BJ (cell line): ENCODE results near the gene FAM72C. TPM values are rescaled to one million over a fixed set of nuclear protein-coding genes. Genes with fewer than 3 reads are reported as not detected.
"Not testable (repeated sequence)": the region's sequence is repeated elsewhere in the genome, so short reads cannot be mapped to it uniquely, and the experiment has no call there.

ENCODE experiments used
- CTCF ChIA-PET: fragments of 350-600 bp; formaldehyde crosslinking; extraction: SDS; loops from one replicate; lab custom pipeline; 2021; ENCODE audit warnings: antibody characterized with exemption, inconsistent platforms; lab: Yijun Ruan, JAX
- POLR2A ChIA-PET: fragments of 300-600 bp; sonication (Branson Sonifier 250); formaldehyde crosslinking; extraction: SDS; loops from one replicate; lab custom pipeline; 2021; ENCODE audit warnings: antibody characterized with exemption; lab: Charles Lee
- DNase-seq: peaks from one replicate; pipeline ENCODE4 v3.0.0-alpha.2; 2011; ENCODE audit warnings: low read depth
- H3K27me3 ChIP-seq: 2 replicates; pipeline ENCODE4 v1.6.0; 2011; ENCODE audit warnings: low read length; ENCODE audit not compliant: control insufficient read depth, insufficient read depth
- H3K36me3 ChIP-seq: 2 replicates; pipeline ENCODE4 v1.5.1; 2011; ENCODE audit warnings: low read length; ENCODE audit not compliant: control insufficient read depth, insufficient read depth
- H3K4me3 ChIP-seq: 2 replicates; pipeline ENCODE4 v1.5.1; 2011; ENCODE audit warnings: low read depth, mild to moderate bottlenecking, control low read depth, low read length
- polyA minus RNA-seq: library from RNA; depleted of rRNA, polyadenylated mRNA; stranded (reverse); fragments of >200 nt; gene quantifications from 2 replicates; pipeline ENCODE4 v1.2.3, GENCODE V29; 2011; rRNA and poly(A)+ RNA removed
- polyA plus RNA-seq: library from polyadenylated mRNA; depleted of rRNA; stranded (reverse); fragments of >200 nt; gene quantifications from 2 replicates; pipeline ENCODE4 v1.2.3, GENCODE V29; 2011; rRNA removed

The FAM72C gene
- polyA plus RNA-seq (0.71 and 1.8 TPM in 2 replicates), polyA minus RNA-seq (0.31 and 0.52 TPM in 2 replicates)

DNA sequence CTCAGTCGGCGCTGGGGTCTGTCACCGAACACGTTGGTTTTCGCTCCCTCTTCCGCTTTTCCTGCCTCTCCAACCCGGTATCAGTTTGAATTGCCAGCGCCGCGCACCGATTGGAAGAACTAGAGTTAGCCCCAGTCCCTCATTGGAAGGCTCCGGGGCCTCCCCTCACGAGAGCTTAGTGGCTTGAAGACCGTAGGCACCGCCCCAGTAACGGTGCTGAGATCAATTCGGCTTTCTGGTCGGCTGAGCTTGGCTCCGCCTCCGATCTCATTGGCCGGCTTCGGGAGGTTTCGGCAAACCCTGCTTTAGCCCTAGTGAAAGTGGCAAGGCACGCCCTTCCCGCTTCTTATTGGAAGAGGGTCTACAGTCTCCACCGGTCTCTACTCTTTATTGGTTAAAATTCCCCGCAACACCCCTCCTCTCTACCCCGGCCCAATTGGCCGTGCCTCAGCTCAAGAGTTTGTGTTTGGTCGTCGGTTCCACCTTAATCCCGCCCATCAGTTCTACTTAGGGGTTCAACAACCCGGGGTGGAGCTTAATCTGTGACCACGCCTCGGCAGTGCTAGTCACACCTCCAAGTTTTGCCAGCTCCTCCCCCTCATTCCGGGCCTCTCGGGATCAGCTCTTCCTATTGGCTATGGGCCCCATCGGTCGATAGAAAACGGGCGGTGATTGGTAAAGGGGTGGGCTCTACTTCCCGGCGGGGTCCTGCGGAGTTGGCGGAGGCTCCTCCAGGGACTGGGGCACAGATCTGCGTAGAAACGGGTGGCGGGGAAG lies at the start of gene FAM72C:
Gene FAM72C, minus strand, starts transcription at position 63 of the 777 bp plus-strand sequence. CDS start 845 bp downstream, outside the sequence.
- H3K36me3 ChIP-seq, H3K27me3 ChIP-seq, POLR2A ChIA-PET, CTCF ChIA-PET, H3K4me3 ChIP-seq, DNase-seq: not testable (repeated sequence)

DNA sequence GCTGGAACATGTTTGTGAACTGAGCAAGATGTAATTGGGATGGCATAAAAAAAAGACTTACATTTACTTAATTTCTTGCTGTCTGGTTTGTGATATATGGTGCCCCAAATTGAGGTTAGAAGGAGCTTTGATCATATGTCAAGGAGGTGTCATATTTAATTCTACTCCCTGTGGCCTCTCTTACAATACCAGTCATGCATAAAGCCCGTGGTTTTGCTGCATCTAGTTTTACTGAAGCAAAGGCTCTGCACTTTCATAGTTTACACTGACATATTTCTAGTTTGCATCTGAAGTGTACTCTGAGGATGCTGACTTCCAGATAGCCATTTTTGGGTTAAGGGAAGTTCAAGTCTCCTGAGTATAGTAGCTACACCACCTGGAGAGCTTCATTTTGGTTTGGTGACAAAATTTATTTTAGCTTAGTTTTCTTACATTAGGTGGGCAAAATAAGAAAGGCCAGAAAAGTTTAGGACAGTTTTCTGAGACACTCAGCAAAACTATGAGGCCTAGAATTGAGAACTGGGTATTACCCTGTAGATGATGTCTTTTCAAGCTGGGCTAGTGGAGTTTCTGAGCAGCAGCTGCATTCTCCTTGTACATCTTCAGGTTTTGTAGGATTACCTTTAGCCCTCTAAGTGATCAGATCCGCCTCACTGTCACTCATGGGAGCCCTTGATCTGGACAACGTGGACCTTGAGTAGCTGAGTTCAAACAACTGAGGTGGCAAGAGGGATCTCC lies 48.4 kb upstream of the FAM72C start:
- CTCF ChIA-PET, POLR2A ChIA-PET, H3K36me3 ChIP-seq: not testable (repeated sequence)

DNA sequence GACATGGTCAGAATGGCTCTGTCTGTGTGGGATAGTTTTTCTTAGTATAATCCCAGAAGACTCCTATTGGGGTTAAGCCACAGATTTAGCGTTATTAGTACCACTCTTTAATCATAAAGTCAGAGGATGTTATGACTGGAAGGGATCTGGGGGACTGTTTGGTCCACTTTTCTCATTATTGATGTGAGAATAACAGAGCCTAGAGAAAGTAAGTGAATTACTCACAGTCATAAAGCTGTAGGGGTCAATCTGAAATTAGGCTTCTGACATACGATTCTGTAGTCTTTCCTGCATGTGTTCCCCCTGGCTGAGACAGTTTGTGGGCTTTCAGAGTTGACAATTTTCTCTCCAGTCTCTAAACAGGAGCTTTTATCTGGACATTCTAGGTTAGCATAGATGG lies 47.3 kb upstream of the FAM72C start:
- POLR2A ChIA-PET, H3K4me3 ChIP-seq, DNase-seq, H3K27me3 ChIP-seq, CTCF ChIA-PET, H3K36me3 ChIP-seq: not testable (repeated sequence)

More for the DNA sequence above, 48.4 kb upstream of the FAM72C start:
- not testable (repeated sequence) for H3K27me3 ChIP-seq, H3K4me3 ChIP-seq, DNase-seq

DNA sequence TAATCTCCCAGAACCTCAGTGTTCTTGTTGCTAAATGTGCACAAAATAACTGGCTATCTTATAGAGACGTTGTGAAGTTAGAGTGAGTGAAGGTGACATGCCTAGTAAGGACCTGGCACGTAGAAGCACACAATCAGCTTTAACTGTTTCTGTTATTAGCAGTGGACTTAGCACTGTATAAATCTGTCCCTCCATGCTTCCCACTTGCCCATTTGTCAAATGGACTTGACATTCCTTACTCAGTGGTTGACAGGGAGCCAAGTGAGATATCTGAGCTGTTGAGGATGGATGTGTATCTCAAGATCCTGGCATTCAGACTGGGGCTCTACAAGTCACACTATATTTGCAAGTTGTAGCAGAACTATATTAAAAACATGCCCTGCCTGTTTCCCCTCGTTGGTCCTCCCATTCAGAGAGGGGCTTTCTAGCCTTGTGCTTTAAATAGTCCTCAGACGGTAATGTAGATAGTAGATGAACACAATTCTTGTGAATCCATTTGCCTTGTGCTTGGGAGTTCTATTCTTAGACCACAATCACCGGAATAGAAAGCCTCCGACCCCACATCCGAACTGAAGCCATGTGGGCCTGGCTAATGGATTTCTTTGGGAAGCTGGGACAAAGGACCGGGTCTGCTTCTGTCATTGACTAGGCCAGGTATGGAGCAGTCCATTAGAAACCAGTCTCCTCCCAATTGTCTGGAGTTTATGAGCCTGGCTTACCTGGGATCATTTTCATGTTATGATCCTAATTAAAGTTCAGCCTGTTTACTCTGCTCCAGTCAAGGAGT lies 43.6 kb upstream of the FAM72C start:
- H3K27me3 ChIP-seq, H3K36me3 ChIP-seq, H3K4me3 ChIP-seq, POLR2A ChIA-PET, CTCF ChIA-PET, DNase-seq: not testable (repeated sequence)

DNA sequence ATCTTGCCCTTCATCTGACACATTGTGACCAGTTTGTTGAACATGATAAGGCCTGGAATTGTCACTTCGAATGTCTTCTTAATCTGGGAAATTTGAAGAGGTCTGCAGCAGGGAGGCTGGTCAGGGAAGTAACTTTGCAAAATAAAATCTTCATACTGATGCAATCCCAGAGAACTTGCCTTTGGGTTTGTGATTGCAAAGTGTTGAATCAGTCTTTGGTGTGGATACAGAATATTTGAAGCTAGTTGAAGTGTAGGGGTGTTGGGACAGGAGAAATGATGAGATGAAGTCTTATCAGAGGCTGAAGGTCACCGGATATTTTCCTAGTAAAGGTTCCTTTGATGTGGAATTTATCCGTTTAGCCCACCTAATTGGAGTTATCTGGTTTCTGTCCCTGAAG lies 42.7 kb upstream of the FAM72C start:
- H3K4me3 ChIP-seq, CTCF ChIA-PET, H3K27me3 ChIP-seq, POLR2A ChIA-PET, H3K36me3 ChIP-seq, DNase-seq: not testable (repeated sequence)

DNA sequence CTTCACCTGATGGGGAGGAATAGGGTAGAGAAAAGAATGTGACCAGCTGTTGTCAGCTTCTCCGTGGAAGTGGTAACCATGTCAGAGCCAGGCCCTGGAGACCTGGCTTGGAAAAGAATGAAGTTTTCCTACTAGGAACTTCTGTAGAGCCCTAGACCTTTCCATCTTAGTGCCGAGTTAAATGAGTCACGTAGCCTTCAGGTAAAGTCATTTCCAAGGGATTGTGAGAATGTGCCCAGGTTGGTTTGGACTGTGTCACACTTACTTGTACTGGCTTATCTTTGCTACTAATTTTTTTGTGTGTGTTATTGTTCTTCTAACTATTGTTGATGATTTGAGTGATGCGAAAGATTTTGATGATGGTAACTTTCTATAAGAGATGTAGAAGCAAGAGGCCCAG lies 42.3 kb upstream of the FAM72C start:
- H3K27me3 ChIP-seq, DNase-seq, POLR2A ChIA-PET, H3K36me3 ChIP-seq, H3K4me3 ChIP-seq, CTCF ChIA-PET: not testable (repeated sequence)

DNA sequence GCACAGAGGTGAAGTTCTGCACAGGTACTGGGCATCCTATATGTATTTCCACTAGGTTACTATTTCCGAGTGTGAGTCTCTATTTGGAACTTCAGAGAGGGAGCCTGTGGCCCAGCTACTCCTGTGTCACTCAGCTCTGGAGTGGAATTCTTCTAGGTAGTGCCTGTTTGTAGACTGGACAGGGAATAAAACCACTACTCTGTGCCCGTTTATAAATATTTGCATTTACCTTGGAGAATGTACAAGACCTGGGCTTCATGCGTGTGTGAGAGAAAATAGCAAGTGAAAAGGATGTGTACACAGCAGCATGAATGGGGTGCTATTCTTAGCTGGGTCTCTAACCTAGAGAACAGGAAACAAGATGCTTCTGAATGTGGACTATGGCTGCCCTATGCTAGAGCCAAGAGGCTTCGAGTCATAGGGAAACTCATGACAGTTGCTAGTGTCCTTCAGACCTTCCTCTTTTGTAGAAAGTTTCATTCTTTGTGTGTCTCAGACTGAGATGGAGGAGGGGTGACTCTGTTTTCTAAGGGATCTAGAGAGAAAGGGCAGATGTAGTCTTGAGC lies 40.5 kb upstream of the FAM72C start:
- CTCF ChIA-PET, POLR2A ChIA-PET: not testable (repeated sequence)

DNA sequence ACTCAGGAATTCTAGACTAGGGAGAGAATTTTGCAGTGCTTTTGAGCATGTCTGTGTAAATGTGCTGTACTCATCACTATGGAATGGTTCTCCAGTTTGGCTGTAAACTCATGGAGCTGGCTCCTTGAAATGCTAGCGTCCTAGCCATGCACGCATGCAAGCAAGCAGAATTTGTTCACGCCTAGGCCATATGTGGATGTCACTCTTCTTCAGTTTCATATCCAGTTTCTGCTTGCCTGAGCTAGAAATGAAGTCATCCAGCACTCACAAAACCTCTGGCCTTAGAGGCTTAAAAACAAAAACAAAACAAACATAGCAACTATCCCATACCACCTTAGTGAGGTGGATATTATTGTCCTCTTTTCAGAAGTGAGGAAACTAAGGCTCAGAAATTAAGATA lies 37.6 kb upstream of the FAM72C start:
- H3K27me3 ChIP-seq, H3K36me3 ChIP-seq, H3K4me3 ChIP-seq, POLR2A ChIA-PET, DNase-seq, CTCF ChIA-PET: not testable (repeated sequence)

More for the DNA sequence above, 40.5 kb upstream of the FAM72C start:
- H3K36me3 ChIP-seq, H3K4me3 ChIP-seq, H3K27me3 ChIP-seq, DNase-seq: not testable (repeated sequence)

DNA sequence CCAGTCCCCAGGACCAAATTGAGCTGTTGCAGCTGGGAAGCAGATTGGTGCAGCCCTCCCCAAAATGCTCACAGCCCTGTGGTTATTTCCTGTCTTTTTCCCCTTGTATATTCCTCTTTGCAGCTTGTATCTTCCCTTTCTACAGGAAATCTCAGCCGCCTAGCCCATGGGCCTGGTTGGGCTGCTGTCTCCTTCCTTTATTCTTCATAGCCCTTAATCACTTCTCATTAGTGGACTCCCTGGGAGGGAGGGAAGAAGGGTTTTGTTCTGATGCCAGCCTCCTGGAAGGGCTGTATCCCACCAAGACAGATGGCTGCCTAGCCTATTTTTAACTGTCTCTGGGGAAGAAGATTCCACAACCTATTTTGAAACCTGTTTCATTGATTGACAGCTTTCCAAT lies 32.5 kb upstream of the FAM72C start:
- H3K36me3 ChIP-seq, POLR2A ChIA-PET: not testable (repeated sequence)

DNA sequence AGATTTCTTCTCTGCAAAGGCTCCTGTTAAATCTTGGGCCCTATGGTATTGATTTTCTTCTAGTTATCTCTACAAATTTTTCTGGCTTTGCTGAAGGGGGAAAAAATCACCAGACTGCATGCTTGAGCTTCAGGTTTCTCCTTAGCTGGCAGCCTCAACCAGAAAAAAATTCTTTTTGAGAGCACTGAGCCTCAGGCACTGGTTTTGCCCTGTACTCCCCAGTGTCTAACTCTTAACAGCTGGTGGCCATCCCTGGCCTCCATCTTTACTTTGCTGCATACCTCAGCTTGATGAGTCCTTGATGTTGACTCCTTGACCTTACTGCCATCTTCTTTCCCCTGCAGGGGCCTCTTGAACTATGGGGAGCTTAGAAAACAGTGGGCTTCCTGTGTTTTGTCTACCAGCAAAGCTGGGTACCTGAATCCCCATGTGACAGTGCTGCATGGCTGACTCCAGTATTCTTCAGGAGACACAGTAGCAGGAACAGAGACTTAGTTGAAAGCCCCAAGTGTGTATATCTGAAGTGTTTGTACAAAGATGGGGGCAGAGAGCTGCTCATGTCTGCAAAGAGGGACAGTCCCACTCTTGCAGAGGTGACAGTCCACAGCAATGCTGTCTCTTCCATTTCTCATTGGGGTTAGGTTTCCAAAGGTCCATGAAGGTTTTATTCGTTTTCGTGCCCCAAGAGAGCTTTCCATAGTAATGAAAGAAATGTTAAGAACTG lies 31.7 kb upstream of the FAM72C start:
- H3K36me3 ChIP-seq, CTCF ChIA-PET, H3K27me3 ChIP-seq, POLR2A ChIA-PET, DNase-seq, H3K4me3 ChIP-seq: not testable (repeated sequence)

More for the DNA sequence above, 32.5 kb upstream of the FAM72C start:
- H3K4me3 ChIP-seq, CTCF ChIA-PET, H3K27me3 ChIP-seq, DNase-seq: not testable (repeated sequence)

DNA sequence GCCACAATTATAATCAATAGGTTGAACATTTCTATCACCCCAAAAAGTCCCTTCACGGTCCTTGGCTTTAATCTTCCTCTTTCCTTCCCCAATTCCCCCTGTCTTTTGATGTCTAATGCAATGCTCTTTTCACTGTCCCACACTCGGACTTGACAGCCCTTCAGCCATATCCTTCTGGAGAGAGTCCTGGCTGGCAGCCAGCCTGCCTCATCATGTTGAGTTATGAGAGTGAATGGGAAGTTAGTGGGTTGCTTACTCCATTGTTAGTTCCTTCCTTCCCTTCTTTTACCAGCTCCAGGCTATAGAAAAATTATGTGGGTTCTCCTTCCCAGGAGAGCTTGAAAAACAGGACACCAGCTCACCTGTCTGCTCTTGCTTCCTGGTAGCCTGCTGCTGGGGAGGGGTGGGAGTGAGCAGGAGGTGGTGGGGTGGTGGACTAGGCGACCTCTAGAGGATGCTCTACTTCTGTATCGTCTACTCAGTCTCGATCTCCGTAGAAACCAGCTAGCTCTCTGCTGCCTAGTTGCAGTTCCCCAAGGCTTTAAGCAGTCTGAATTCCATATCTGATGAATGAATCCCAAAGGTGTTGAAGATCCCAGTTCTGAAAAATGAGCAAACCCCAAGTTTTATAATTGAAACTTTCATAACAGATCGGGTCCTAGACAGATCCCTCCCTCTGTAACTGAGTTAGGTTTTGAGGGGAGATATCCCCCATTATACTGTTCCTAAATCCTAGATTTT lies 30.5 kb upstream of the FAM72C start:
- CTCF ChIA-PET, H3K4me3 ChIP-seq, DNase-seq, H3K27me3 ChIP-seq, POLR2A ChIA-PET, H3K36me3 ChIP-seq: not testable (repeated sequence)
